Thyroid gland (tissue), 4 donors: ENCODE results near the gene SETDB1.

ENCODE experiments used
- POLR2A ChIP-seq, 2 donors: fragments of 450-650 bp; IDR thresholded peaks; one replicate each; pipeline ENCODE4 v1.6.1; 2017; ENCODE audit warnings: antibody characterized with exemption in 2 of 2, mild to moderate bottlenecking in 2 of 2, moderate library complexity in 1 of 2
- TF ChIP-seq, protein P1 (sequence below), 6 experiments: fragments of 200-600 bp in 3 of 6; fragments of 450-650 bp in 3 of 6; sonication (generic) in 3 of 6; IDR thresholded peaks; one replicate each; pipeline ENCODE4 v1.5.1; 2016 to 2019; ENCODE audit warnings: antibody characterized with exemption in 6 of 6, mild to moderate bottlenecking in 2 of 6, inconsistent platforms in 1 of 6, moderate library complexity in 1 of 6

DNA sequence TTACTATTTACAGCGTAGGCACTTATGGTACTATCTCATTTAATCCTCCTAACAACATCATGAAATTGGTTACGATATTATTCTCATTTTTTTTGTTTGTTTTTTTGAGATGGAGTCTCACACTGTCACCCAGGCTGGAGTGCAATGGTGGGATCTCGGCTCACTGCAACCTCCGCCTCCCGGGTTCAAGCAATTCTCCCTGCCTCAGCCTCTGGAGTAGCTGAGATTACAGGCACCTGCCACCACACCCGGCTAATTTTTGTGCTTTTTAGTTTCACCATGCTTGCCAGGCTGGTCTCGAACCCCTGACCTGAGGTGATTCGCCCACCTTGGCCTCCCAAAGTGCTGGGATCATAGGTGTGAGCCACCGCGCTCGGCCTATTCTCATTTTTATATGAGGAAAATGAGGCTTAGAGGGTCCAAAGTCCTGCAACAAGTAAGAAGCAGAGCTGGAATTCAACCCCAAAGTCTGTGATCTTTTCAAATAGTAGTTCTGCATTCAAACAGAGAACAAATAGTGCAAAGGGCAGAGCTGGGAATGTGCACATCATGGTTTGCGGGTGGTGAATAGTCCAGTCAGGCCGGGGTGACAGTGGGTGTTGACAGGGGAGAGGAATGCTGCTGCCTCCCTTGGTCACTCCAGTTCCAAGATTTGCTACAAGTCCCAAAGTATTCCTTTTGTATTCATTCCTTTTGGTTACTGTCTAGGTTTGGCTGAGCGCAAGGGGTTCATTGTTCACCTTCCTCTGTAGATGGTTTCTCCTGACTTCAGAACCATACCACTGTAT is 86.7 kb downstream of the SETDB1 start:
- TF ChIP-seq, protein P1, sequence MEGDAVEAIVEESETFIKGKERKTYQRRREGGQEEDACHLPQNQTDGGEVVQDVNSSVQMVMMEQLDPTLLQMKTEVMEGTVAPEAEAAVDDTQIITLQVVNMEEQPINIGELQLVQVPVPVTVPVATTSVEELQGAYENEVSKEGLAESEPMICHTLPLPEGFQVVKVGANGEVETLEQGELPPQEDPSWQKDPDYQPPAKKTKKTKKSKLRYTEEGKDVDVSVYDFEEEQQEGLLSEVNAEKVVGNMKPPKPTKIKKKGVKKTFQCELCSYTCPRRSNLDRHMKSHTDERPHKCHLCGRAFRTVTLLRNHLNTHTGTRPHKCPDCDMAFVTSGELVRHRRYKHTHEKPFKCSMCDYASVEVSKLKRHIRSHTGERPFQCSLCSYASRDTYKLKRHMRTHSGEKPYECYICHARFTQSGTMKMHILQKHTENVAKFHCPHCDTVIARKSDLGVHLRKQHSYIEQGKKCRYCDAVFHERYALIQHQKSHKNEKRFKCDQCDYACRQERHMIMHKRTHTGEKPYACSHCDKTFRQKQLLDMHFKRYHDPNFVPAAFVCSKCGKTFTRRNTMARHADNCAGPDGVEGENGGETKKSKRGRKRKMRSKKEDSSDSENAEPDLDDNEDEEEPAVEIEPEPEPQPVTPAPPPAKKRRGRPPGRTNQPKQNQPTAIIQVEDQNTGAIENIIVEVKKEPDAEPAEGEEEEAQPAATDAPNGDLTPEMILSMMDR (IDR thresholded peaks at IDR 0.05): no peak
- TF ChIP-seq POLR2A (IDR thresholded peaks at IDR 0.05): no peak
